ENCODE results near the gene REEP1.

GRCh38 chr2:86290596-86291327 is 46.7 kb downstream of the REEP1 start:
- no peak for TF ChIP-seq LEF1 (IDR thresholded peaks at IDR 0.05; ENCODE audit: borderline replicate concordance)
- no peak for TF ChIP-seq BHLHE40 (IDR thresholded peaks at IDR 0.05; ENCODE audit: borderline replicate concordance)
- TF ChIP-seq SP1 (IDR thresholded peaks at IDR 0.05): no peak
- TF ChIP-seq L3MBTL2 (conservative IDR thresholded peaks at IDR 0.05): no peak
- TF ChIP-seq FOXM1 (IDR thresholded peaks at IDR 0.05; ENCODE audit: borderline replicate concordance): no peak
- TF ChIP-seq ZNF384 (IDR thresholded peaks at IDR 0.05): no peak
- no peak for TF ChIP-seq PKNOX1 (IDR thresholded peaks at IDR 0.05)
- no peak for TF ChIP-seq SUZ12 (IDR thresholded peaks at IDR 0.05)
- no peak for TF ChIP-seq FOXA1 (IDR thresholded peaks at IDR 0.05)
- no peak for TF ChIP-seq ARNT (IDR thresholded peaks at IDR 0.05)
- no peak for TF ChIP-seq HDGF (IDR thresholded peaks at IDR 0.05; ENCODE audit: borderline replicate concordance)
- no peak for TF ChIP-seq FOXK2 (IDR thresholded peaks at IDR 0.05)
- TF ChIP-seq ELF4 (IDR thresholded peaks at IDR 0.05): no peak

Data from HEK293T (cell line).